ENCODE results near the gene HOXB3. TPM values are rescaled to one million over a fixed set of nuclear protein-coding genes. Genes with fewer than 3 reads are reported as not detected.

HOXB3 gene
- total and polyA plus RNA-seq, 12 donors = 0.24 to 5.9 (median 1.1) TPM

- WGBS, 2 donors = 93 to 96% methylated on average over 5 of the region's 5 CpGs
- DNase-seq (no peak), ATAC-seq (no peak)
- Histone ChIP-seq H3K27ac (no peak overlapping the region), H3K27me3 (peaks cover 0 to 97% (median 87%) of the 10 kb centered on the region in 7 donors), H3K9me3 (no peaks in the 10 kb centered on the region), H3K36me3 (no peaks in the 10 kb centered on the region), H3K4me1 (no peaks in the 10 kb centered on the region), H3K4me3 (no peak overlapping the region)
- intact Hi-C loops (cut with DNase I) = no loop called here
- TF ChIP-seq CTCF (IDR thresholded peaks at IDR 0.05) = no peak
Measured at GRCh38 chr17:48499735-48500434, 90.2 kb downstream of the HOXB3 start.

- Histone ChIP-seq H3K4me3 (no peak overlapping the region), H3K4me1 (no peaks in the 10 kb centered on the region), H3K36me3 (no peaks in the 10 kb centered on the region), H3K9me3 (no peaks in the 10 kb centered on the region), H3K27me3 (peaks cover 0 to 99% (median 87%) of the 10 kb centered on the region in 7 donors), H3K27ac (no peak overlapping the region)
- intact Hi-C loops (cut with DNase I) = no loop called here
- 96 to 100% methylated on average over 3 of the region's 3 CpGs for WGBS, 2 donors
- no peak for TF ChIP-seq CTCF (IDR thresholded peaks at IDR 0.05)
- no peak for DNase-seq
- ATAC-seq = no peak
Measured at GRCh38 chr17:48499248-48499647, 90.8 kb downstream of the HOXB3 start.

Small RNAs within 50 kb of the gene (microRNA-seq; reads per million reads assigned to microRNA genes)
- 0 reads per million in 2 donors for gene MIR196A1

Other genes with a start within 250 kb of the HOXB3 start
- gene SKAP1, start 160.0 kb downstream of the HOXB3 start, total RNA-seq = 1 to 10 TPM in 1 of 10 donors, under 1 TPM in 5, not detected in 4; 0.49 to 1.7 (median 0.82) TPM
- under 1 TPM in 1 of 2 donors, not detected in 1; 0.33 TPM for gene SKAP1, start 160.0 kb downstream of the HOXB3 start, polyA plus RNA-seq
- not detected for gene HOXB1, start 59.2 kb downstream of the HOXB3 start, total RNA-seq
- gene HOXB1, start 59.2 kb downstream of the HOXB3 start, polyA plus RNA-seq = not detected
- 1 to 10 TPM in 8 of 10 donors, under 1 TPM in 2; 0.47 to 7.9 (median 2.0) TPM for gene HOXB2, start 45.1 kb downstream of the HOXB3 start, total RNA-seq
- 1 to 10 TPM; 4.5 to 7.8 TPM for gene HOXB2, start 45.1 kb downstream of the HOXB3 start, polyA plus RNA-seq
- 1 to 10 TPM in 1 of 10 donors, under 1 TPM in 8, not detected in 1; 0.14 to 1.6 (median 0.29) TPM for gene HOXB4, start 11.9 kb downstream of the HOXB3 start, total RNA-seq
- 1 to 10 TPM in 1 of 2 donors, under 1 TPM in 1; 0.90 to 1.4 TPM for gene HOXB4, start 11.9 kb downstream of the HOXB3 start, polyA plus RNA-seq
- gene HOXB5, start 3.5 kb upstream of the HOXB3 start, total RNA-seq = under 1 TPM in 1 of 10 donors, not detected in 9; 0.18 TPM
- gene HOXB5, start 3.5 kb upstream of the HOXB3 start, polyA plus RNA-seq = under 1 TPM; 0.06 to 0.15 TPM
- 1 to 10 TPM in 1 of 10 donors, under 1 TPM in 7, not detected in 2; 0.14 to 1.2 (median 0.33) TPM for gene HOXB6, start 14.7 kb upstream of the HOXB3 start, total RNA-seq
- under 1 TPM; 0.88 to 0.96 TPM for gene HOXB6, start 14.7 kb upstream of the HOXB3 start, polyA plus RNA-seq
- under 1 TPM in 4 of 10 donors, not detected in 6; 0.25 to 0.62 (median 0.45) TPM for gene HOXB7, start 20.8 kb upstream of the HOXB3 start, total RNA-seq
- under 1 TPM; 0.13 to 0.29 TPM for gene HOXB7, start 20.8 kb upstream of the HOXB3 start, polyA plus RNA-seq
- under 1 TPM in 1 of 10 donors, not detected in 9; 0.55 TPM for gene HOXB8, start 25.1 kb upstream of the HOXB3 start, total RNA-seq
- gene HOXB8, start 25.1 kb upstream of the HOXB3 start, polyA plus RNA-seq = not detected
- gene HOXB9, start 36.1 kb upstream of the HOXB3 start, total RNA-seq = not detected
- not detected for gene HOXB9, start 36.1 kb upstream of the HOXB3 start, polyA plus RNA-seq
- not detected for gene PRAC1, start 132.3 kb upstream of the HOXB3 start, total RNA-seq
- gene PRAC1, start 132.3 kb upstream of the HOXB3 start, polyA plus RNA-seq = not detected
- not detected for gene PRAC2, start 132.9 kb upstream of the HOXB3 start, total RNA-seq
- not detected for gene PRAC2, start 132.9 kb upstream of the HOXB3 start, polyA plus RNA-seq
- gene HOXB13, start 138.5 kb upstream of the HOXB3 start, total RNA-seq = not detected
- gene HOXB13, start 138.5 kb upstream of the HOXB3 start, polyA plus RNA-seq = not detected
- gene TTLL6, start 227.0 kb upstream of the HOXB3 start, total RNA-seq = under 1 TPM in 2 of 10 donors, not detected in 8; 0.08 to 0.33 TPM
- gene TTLL6, start 227.0 kb upstream of the HOXB3 start, polyA plus RNA-seq = under 1 TPM; 0.06 to 0.73 TPM
- gene CALCOCO2, start 240.8 kb upstream of the HOXB3 start, total RNA-seq = 100 to 1,000 TPM; 196 to 412 (median 275) TPM
- gene CALCOCO2, start 240.8 kb upstream of the HOXB3 start, polyA plus RNA-seq = 100 to 1,000 TPM in 1 of 2 donors, 10 to 100 TPM in 1; 79.7 to 164 TPM

All from heart right ventricle (tissue), 16 donors.